SK-N-SH (cell line): ENCODE results near the gene NEGR1. TPM values are rescaled to one million over a fixed set of nuclear protein-coding genes. Genes with fewer than 3 reads are reported as not detected.

Source experiments
- CTCF ChIA-PET: fragments of 300-600, 350-600 bp; formaldehyde crosslinking; extraction: SDS; loops from one replicate; lab custom pipeline; 2021; lab: Yijun Ruan, JAX
- POLR2A ChIA-PET: fragments of 350-600 bp; sonication (Branson Sonifier 250); formaldehyde crosslinking; extraction: SDS; loops from one replicate; lab custom pipeline; 2020; ENCODE audit warnings: antibody characterized with exemption, inconsistent platforms; lab: Yijun Ruan, JAX
- DNase-seq: peaks from one replicate; pipeline ENCODE4 v3.0.0; 2012
- H2AFZ ChIP-seq: fragments of 200-600 bp; sonication (generic); 2 replicates; pipeline ENCODE4 v1.8.1; 2016; ENCODE audit warnings: antibody characterized with exemption, mild to moderate bottlenecking, low read depth
- H3F3A ChIP-seq: fragments of 200-600 bp; sonication (generic); replicated peaks from 2 replicates; pipeline ENCODE3; 2016; ENCODE audit warnings: antibody characterized with exemption, mild to moderate bottlenecking; ENCODE audit not compliant: insufficient read depth
- H3K27ac ChIP-seq, 2 experiments: fragments of 200-500 bp in 1 of 2; fragments of 200-600 bp in 1 of 2; sonication (Bioruptor generic) in 1 of 2; sonication (generic), shearing (Covaris generic) in 1 of 2; 2 replicates each; pipeline versions ENCODE4 v1.5.1 to v1.6.1; 2014 to 2016; ENCODE audit warnings: low read depth in 2 of 2, inconsistent platforms in 1 of 2, low read length in 1 of 2, mild to moderate bottlenecking in 1 of 2, mixed read lengths in 1 of 2
- H3K27me3 ChIP-seq: fragments of 200-600 bp; sonication (generic), shearing (Covaris generic); 2 replicates; pipeline ENCODE4 v1.6.1; 2016; ENCODE audit warnings: mixed run types; ENCODE audit not compliant: insufficient read depth
- H3K36me3 ChIP-seq, 2 experiments: fragments of 200-500 bp in 1 of 2; fragments of 200-600 bp in 1 of 2; sonication (Bioruptor generic) in 1 of 2; sonication (generic) in 1 of 2; replicated peaks in 1 of 2; 2 replicates each; pipeline versions ENCODE3 to v1.5.1; 2014 to 2016; ENCODE audit warnings: low read length in 1 of 2, mild to moderate bottlenecking in 1 of 2; ENCODE audit not compliant: insufficient read depth in 2 of 2, control insufficient read depth in 1 of 2
- H3K4me1 ChIP-seq, 2 experiments: fragments of 200-500 bp in 1 of 2; fragments of 200-600 bp in 1 of 2; sonication (Bioruptor generic) in 1 of 2; sonication (generic), shearing (Covaris generic) in 1 of 2; 2 replicates each; pipeline versions ENCODE4 v1.5.1 to v1.6.1; 2014 to 2016; ENCODE audit warnings: low read depth in 1 of 2, low read length in 1 of 2, mixed run types in 1 of 2; ENCODE audit not compliant: insufficient read depth in 2 of 2, control insufficient read depth in 1 of 2
- H3K4me2 ChIP-seq: fragments of 200-600 bp; sonication (generic), shearing (Covaris generic); 2 replicates; pipeline ENCODE4 v1.6.1; 2017; ENCODE audit warnings: mixed run types
- H3K4me3 ChIP-seq, 2 experiments: fragments of 200-500 bp in 1 of 2; fragments of 200-600 bp in 1 of 2; sonication (Bioruptor generic) in 1 of 2; sonication (generic), shearing (Covaris generic) in 1 of 2; 2 replicates each; pipeline versions ENCODE4 v1.5.1 to v1.8.1; 2014 to 2016; ENCODE audit warnings: low read depth in 2 of 2, inconsistent platforms in 1 of 2, low read length in 1 of 2, mild to moderate bottlenecking in 1 of 2, mixed read lengths in 1 of 2, moderate library complexity in 1 of 2
- H3K79me2 ChIP-seq: fragments of 200-600 bp; sonication (generic); 2 replicates; pipeline ENCODE4 v1.8.1; 2017; ENCODE audit warnings: mild to moderate bottlenecking; ENCODE audit not compliant: insufficient read depth
- H3K9ac ChIP-seq: fragments of 200-600 bp; sonication (generic); 2 replicates; pipeline ENCODE4 v1.6.1; 2017; ENCODE audit warnings: mixed run types
- H3K9me2 ChIP-seq: fragments of 200-600 bp; sonication (generic); 2 replicates; pipeline ENCODE4 v1.6.1; 2017; ENCODE audit warnings: mixed run types
- H3K9me3 ChIP-seq: fragments of 200-600 bp; sonication (generic); 2 replicates; pipeline ENCODE4 v1.6.1; 2017; ENCODE audit warnings: mixed run types, mild to moderate bottlenecking, moderate library complexity
- H4K20me1 ChIP-seq: fragments of 200-600 bp; sonication (generic); 2 replicates; pipeline ENCODE4 v1.6.1; 2017; ENCODE audit warnings: mild to moderate bottlenecking, mixed run types; ENCODE audit not compliant: insufficient read depth
- EP300 ChIP-seq, 2 experiments: IDR thresholded peaks; 2 replicates each; pipeline versions ENCODE4 v1.4.0 to v1.6.1; 2012; ENCODE audit warnings: borderline replicate concordance in 1 of 2, low read depth in 1 of 2, low read length in 1 of 2
- EZH2phosphoT487 ChIP-seq: fragments of 200-600 bp; sonication (generic); IDR thresholded peaks from 2 replicates; pipeline ENCODE4 v1.6.1; 2017; ENCODE audit warnings: low read depth, mixed run types, mild to moderate bottlenecking, antibody characterized with exemption, moderate library complexity, borderline replicate concordance
- FOSL2 ChIP-seq: IDR thresholded peaks from 2 replicates; pipeline ENCODE4 v1.4.0; 2012; ENCODE audit warnings: low read depth, mild to moderate bottlenecking, moderate library complexity, borderline replicate concordance
- FOXM1 ChIP-seq: IDR thresholded peaks from 2 replicates; pipeline ENCODE4 v1.4.0; 2012; ENCODE audit warnings: low read depth, mild to moderate bottlenecking
- RAD21 ChIP-seq: IDR thresholded peaks from 2 replicates; pipeline ENCODE4 v1.6.1; 2012; ENCODE audit warnings: mild to moderate bottlenecking, low read length
- SIN3A ChIP-seq: IDR thresholded peaks from 2 replicates; pipeline ENCODE4 v1.6.1; 2012; ENCODE audit warnings: low read depth, mild to moderate bottlenecking, low read length, moderate library complexity, borderline replicate concordance
- YY1 ChIP-seq: IDR thresholded peaks from 2 replicates; pipeline ENCODE4 v1.4.0; 2012; ENCODE audit warnings: low read depth, mild to moderate bottlenecking
- WGBS: methylation state at CpG from one replicate; pipeline ENCODE4 v1.1.6; 2017; ENCODE audit warnings: low lambda C conversion rate; 5-methylcytosine and 5-hydroxymethylcytosine counted together
- polyA plus RNA-seq, 3 experiments: library from polyadenylated mRNA; depleted of rRNA; stranded (reverse); fragments of >200 nt; gene quantifications; 2 replicates each; pipeline ENCODE4 v1.2.3, GENCODE V29; 2012
- TF ChIP-seq, protein P1 (sequence below): fragments of 200-600 bp; sonication (generic); IDR thresholded peaks from 2 replicates; pipeline ENCODE4 v1.6.1; 2017; ENCODE audit warnings: antibody characterized with exemption, mild to moderate bottlenecking, moderate library complexity
- TF ChIP-seq, protein P2 (sequence below): IDR thresholded peaks from 2 replicates; pipeline ENCODE4 v1.6.1; 2012; ENCODE audit warnings: mild to moderate bottlenecking, low read depth, low read length, moderate library complexity
- TF ChIP-seq, protein P3 (sequence below): fragments of 150-350 bp; IDR thresholded peaks from 2 replicates; pipeline ENCODE4 v1.6.1; 2017; ENCODE audit warnings: antibody characterized with exemption, low read length, low read depth, borderline replicate concordance
- TF ChIP-seq, protein P4 (sequence below): IDR thresholded peaks from 2 replicates; pipeline ENCODE4 v1.4.0; 2012; ENCODE audit warnings: low read depth

NEGR1 gene
- polyA plus RNA-seq, 1 of the 3 experiments (the other 2 are of a cell fraction): 0.21 TPM

DNA sequence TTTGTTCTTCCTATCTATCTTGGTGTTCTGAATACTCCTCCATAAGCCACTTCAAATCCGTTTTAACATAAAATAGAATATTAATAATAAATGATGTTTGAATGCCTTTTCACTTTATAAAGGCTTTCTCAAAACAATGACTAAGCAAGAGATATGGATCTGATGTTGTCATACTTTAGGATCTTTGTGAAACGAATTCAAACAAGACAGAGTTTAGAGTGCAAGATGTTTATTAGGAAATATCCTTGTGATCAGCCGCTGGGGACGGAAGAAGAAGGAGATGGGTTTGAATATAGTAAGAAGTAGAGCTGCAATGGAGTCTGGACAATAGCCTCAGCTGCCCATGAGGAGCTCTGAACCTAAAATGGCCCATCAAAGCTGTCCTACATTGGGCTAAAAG is 351.8 kb downstream of the NEGR1 start:
- no peaks in the 10 kb centered on the region for H3K4me1 ChIP-seq
- no peaks in the 10 kb centered on the region for H3K27me3 ChIP-seq
- no peak overlapping the region for H3K4me3 ChIP-seq
- H3K4me2 ChIP-seq: no peak overlapping the region
- no peak overlapping the region for H2AFZ ChIP-seq
- H3K36me3 ChIP-seq: no peaks in the 10 kb centered on the region
- no peak overlapping the region for H3K27ac ChIP-seq
- 45% methylated on average over 4 of the region's 4 CpGs for WGBS
- H3K79me2 ChIP-seq: no peaks in the 10 kb centered on the region
- TF ChIP-seq YY1 (no peak), FOSL2 (no peak), EP300 (IDR thresholded peaks at IDR 0.05; ENCODE audit: borderline replicate concordance in 1 of 2, low read depth in 1 of 2, low read length in 1 of 2) (no peak), SIN3A (no peak), FOXM1 (no peak), RAD21 (no peak), EZH2phosphoT487 (no peak)
- TF ChIP-seq, protein P1, sequence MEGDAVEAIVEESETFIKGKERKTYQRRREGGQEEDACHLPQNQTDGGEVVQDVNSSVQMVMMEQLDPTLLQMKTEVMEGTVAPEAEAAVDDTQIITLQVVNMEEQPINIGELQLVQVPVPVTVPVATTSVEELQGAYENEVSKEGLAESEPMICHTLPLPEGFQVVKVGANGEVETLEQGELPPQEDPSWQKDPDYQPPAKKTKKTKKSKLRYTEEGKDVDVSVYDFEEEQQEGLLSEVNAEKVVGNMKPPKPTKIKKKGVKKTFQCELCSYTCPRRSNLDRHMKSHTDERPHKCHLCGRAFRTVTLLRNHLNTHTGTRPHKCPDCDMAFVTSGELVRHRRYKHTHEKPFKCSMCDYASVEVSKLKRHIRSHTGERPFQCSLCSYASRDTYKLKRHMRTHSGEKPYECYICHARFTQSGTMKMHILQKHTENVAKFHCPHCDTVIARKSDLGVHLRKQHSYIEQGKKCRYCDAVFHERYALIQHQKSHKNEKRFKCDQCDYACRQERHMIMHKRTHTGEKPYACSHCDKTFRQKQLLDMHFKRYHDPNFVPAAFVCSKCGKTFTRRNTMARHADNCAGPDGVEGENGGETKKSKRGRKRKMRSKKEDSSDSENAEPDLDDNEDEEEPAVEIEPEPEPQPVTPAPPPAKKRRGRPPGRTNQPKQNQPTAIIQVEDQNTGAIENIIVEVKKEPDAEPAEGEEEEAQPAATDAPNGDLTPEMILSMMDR: no peak
- TF ChIP-seq, protein P2, sequence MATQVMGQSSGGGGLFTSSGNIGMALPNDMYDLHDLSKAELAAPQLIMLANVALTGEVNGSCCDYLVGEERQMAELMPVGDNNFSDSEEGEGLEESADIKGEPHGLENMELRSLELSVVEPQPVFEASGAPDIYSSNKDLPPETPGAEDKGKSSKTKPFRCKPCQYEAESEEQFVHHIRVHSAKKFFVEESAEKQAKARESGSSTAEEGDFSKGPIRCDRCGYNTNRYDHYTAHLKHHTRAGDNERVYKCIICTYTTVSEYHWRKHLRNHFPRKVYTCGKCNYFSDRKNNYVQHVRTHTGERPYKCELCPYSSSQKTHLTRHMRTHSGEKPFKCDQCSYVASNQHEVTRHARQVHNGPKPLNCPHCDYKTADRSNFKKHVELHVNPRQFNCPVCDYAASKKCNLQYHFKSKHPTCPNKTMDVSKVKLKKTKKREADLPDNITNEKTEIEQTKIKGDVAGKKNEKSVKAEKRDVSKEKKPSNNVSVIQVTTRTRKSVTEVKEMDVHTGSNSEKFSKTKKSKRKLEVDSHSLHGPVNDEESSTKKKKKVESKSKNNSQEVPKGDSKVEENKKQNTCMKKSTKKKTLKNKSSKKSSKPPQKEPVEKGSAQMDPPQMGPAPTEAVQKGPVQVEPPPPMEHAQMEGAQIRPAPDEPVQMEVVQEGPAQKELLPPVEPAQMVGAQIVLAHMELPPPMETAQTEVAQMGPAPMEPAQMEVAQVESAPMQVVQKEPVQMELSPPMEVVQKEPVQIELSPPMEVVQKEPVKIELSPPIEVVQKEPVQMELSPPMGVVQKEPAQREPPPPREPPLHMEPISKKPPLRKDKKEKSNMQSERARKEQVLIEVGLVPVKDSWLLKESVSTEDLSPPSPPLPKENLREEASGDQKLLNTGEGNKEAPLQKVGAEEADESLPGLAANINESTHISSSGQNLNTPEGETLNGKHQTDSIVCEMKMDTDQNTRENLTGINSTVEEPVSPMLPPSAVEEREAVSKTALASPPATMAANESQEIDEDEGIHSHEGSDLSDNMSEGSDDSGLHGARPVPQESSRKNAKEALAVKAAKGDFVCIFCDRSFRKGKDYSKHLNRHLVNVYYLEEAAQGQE: no peak
- TF ChIP-seq, protein P3, sequence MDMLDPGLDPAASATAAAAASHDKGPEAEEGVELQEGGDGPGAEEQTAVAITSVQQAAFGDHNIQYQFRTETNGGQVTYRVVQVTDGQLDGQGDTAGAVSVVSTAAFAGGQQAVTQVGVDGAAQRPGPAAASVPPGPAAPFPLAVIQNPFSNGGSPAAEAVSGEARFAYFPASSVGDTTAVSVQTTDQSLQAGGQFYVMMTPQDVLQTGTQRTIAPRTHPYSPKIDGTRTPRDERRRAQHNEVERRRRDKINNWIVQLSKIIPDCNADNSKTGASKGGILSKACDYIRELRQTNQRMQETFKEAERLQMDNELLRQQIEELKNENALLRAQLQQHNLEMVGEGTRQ: no peak
- TF ChIP-seq, protein P4, sequence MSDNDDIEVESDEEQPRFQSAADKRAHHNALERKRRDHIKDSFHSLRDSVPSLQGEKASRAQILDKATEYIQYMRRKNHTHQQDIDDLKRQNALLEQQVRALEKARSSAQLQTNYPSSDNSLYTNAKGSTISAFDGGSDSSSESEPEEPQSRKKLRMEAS: no peak
- POLR2A ChIA-PET: no interaction called here
- H3K9ac ChIP-seq: no peak overlapping the region
- CTCF ChIA-PET: interaction anchor here (0.8 kb wide), 2 partner anchors 10 to 18 kb away, joined by 3 read pairs; no protein-coding TSS in a partner anchor
- no peak for DNase-seq
- H3K9me3 ChIP-seq: no peaks in the 10 kb centered on the region
- no peaks in the 10 kb centered on the region for H3K9me2 ChIP-seq
- H4K20me1 ChIP-seq: no peaks in the 10 kb centered on the region
- H3F3A ChIP-seq: no peaks in the 10 kb centered on the region
